ENCODE results near the gene GRAMD2B. TPM values are rescaled to one million over a fixed set of nuclear protein-coding genes. Genes with fewer than 3 reads are reported as not detected.

GRAMD2B gene
- total RNA-seq, 2 experiments from 2014 or later, result 8.7 to 10.8 TPM

GRCh38 chr5:126536874-126537273 lies 113.7 kb downstream of the GRAMD2B start:
- H3K4me3 Mint-ChIP-seq, result no peak overlapping the region
- CTCF ChIA-PET, result interaction anchor here (1.0 to 14.5 kb wide), 3 partner anchors 37 to 198 kb away, joined by 3 to 202 read pairs (median 66); no protein-coding TSS in a partner anchor
- no peaks in the 10 kb centered on the region for H3K27me3 Mint-ChIP-seq (ENCODE audit: low read depth)
- no peaks in the 10 kb centered on the region for H3K36me3 Mint-ChIP-seq (ENCODE audit: low read depth)
- H3K9me3 Mint-ChIP-seq, result no peaks in the 10 kb centered on the region
- intact Hi-C loops (cut with micrococcal nuclease), result no loop called here
- DNase-seq, result no peak
- no peak overlapping the region for H3K27ac Mint-ChIP-seq
- no peaks in the 10 kb centered on the region for H3K4me1 Mint-ChIP-seq (ENCODE audit: low read depth)

GRCh38 chr5:126538579-126538978 lies 115.4 kb downstream of the GRAMD2B start:
- intact Hi-C loops (cut with micrococcal nuclease), result loop anchor here (2.0 kb wide), 1 partner anchor 30 kb away; no protein-coding TSS in a partner anchor
- no peak overlapping the region for H3K4me3 Mint-ChIP-seq
- no peak for DNase-seq
- no peak overlapping the region for H3K27ac Mint-ChIP-seq
- no peaks in the 10 kb centered on the region for H3K36me3 Mint-ChIP-seq (ENCODE audit: low read depth)
- CTCF ChIA-PET, result interaction anchor here (0.6 to 14.5 kb wide), 12 partner anchors 10 to 200 kb away, joined by 3 to 202 read pairs (median 3); no protein-coding TSS in a partner anchor
- H3K27me3 Mint-ChIP-seq (ENCODE audit: low read depth), result no peaks in the 10 kb centered on the region
- no peaks in the 10 kb centered on the region for H3K9me3 Mint-ChIP-seq
- no peaks in the 10 kb centered on the region for H3K4me1 Mint-ChIP-seq (ENCODE audit: low read depth)

GRCh38 chr5:126540631-126541030 lies 117.4 kb downstream of the GRAMD2B start:
- H3K4me1 Mint-ChIP-seq (ENCODE audit: low read depth), result no peaks in the 10 kb centered on the region
- H3K27me3 Mint-ChIP-seq (ENCODE audit: low read depth), result no peaks in the 10 kb centered on the region
- H3K27ac Mint-ChIP-seq, result no peak overlapping the region
- DNase-seq, result no peak
- no peaks in the 10 kb centered on the region for H3K36me3 Mint-ChIP-seq (ENCODE audit: low read depth)
- CTCF ChIA-PET, result interaction anchor here (0.9 to 14.5 kb wide), 6 partner anchors 10 to 202 kb away, joined by 3 to 202 read pairs (median 16); no protein-coding TSS in a partner anchor
- H3K9me3 Mint-ChIP-seq, result no peaks in the 10 kb centered on the region
- intact Hi-C loops (cut with micrococcal nuclease), result no loop called here
- H3K4me3 Mint-ChIP-seq, result no peak overlapping the region

- Mint-ChIP-seq H3K4me3 (no peak overlapping the region), H3K27ac (no peak overlapping the region), H3K36me3 (ENCODE audit: low read depth) (no peaks in the 10 kb centered on the region), H3K4me1 (ENCODE audit: low read depth) (no peaks in the 10 kb centered on the region), H3K27me3 (ENCODE audit: low read depth) (no peaks in the 10 kb centered on the region), H3K9me3 (no peaks in the 10 kb centered on the region)
- CTCF ChIA-PET, result interaction anchor here (0.6 to 14.5 kb wide), 9 partner anchors 13 to 208 kb away, joined by 3 to 202 read pairs (median 4); partner anchors contain the start of gene PHAX
- intact Hi-C loops (cut with micrococcal nuclease), result no loop called here
- no peak for DNase-seq
Measured at GRCh38 chr5:126542441-126542840, 119.2 kb downstream of the GRAMD2B start.

GRCh38 chr5:126543009-126543408 lies 119.8 kb downstream of the GRAMD2B start:
- CTCF ChIA-PET, result interaction anchor here (0.9 to 14.5 kb wide), 9 partner anchors 10 to 204 kb away, joined by 3 to 202 read pairs (median 5); no protein-coding TSS in a partner anchor
- H3K9me3 Mint-ChIP-seq, result no peaks in the 10 kb centered on the region
- intact Hi-C loops (cut with micrococcal nuclease), result no loop called here
- no peaks in the 10 kb centered on the region for H3K4me1 Mint-ChIP-seq (ENCODE audit: low read depth)
- no peaks in the 10 kb centered on the region for H3K36me3 Mint-ChIP-seq (ENCODE audit: low read depth)
- H3K27me3 Mint-ChIP-seq (ENCODE audit: low read depth), result no peaks in the 10 kb centered on the region
- H3K27ac Mint-ChIP-seq, result no peak overlapping the region
- no peak for DNase-seq
- no peak overlapping the region for H3K4me3 Mint-ChIP-seq

- DNase-seq, result no peak
- H3K36me3 Mint-ChIP-seq (ENCODE audit: low read depth), result no peaks in the 10 kb centered on the region
- no peaks in the 10 kb centered on the region for H3K9me3 Mint-ChIP-seq
- H3K4me1 Mint-ChIP-seq (ENCODE audit: low read depth), result no peaks in the 10 kb centered on the region
- CTCF ChIA-PET, result interaction anchor here (0.6 to 14.5 kb wide), 13 partner anchors 9 to 783 kb away, joined by 3 to 202 read pairs (median 4); no protein-coding TSS in a partner anchor
- H3K4me3 Mint-ChIP-seq, result no peak overlapping the region
- intact Hi-C loops (cut with micrococcal nuclease), result loop anchor here (1.0 kb wide), 2 partner anchors 58 to 949 kb away; no protein-coding TSS in a partner anchor
- H3K27ac Mint-ChIP-seq, result no peak overlapping the region
- H3K27me3 Mint-ChIP-seq (ENCODE audit: low read depth), result no peaks in the 10 kb centered on the region
Measured at GRCh38 chr5:126543660-126544059, 120.5 kb downstream of the GRAMD2B start.

Other genes with a start within 250 kb of the GRAMD2B start
- 10 to 100 TPM; 10.3 to 11.3 TPM for gene ALDH7A1, start 171.8 kb downstream of the GRAMD2B start, total RNA-seq
- 10 to 100 TPM; 34.9 to 37.2 TPM for gene PHAX, start 177.5 kb downstream of the GRAMD2B start, total RNA-seq

Data from activated naive CD4-positive, alpha-beta T cell treated with anti-CD3 and anti-CD28 coated beads for 36 hours (primary cell).